IPS-20b (cell line): ENCODE data around the gene TAF12.
"Not testable (repeated sequence)": the region's sequence is repeated elsewhere in the genome, so short reads cannot be mapped to it uniquely, and the experiment has no call there.

ENCODE experiments used
- H3K27ac ChIP-seq: one replicate; pipeline ENCODE4 v1.5.1; 2013; ENCODE audit warnings: low read length
- H3K27me3 ChIP-seq: 2 replicates; pipeline ENCODE4 v1.6.1; 2013; ENCODE audit warnings: mild to moderate bottlenecking, low read length, inconsistent platforms; ENCODE audit not compliant: insufficient read depth
- H3K36me3 ChIP-seq: 2 replicates; pipeline ENCODE4 v1.6.1; 2013; ENCODE audit warnings: low read depth, mild to moderate bottlenecking, inconsistent platforms, low read length, moderate library complexity; ENCODE audit not compliant: insufficient read depth
- H3K4me1 ChIP-seq: 2 replicates; pipeline ENCODE4 v1.6.1; 2013; ENCODE audit warnings: mild to moderate bottlenecking, control low read depth, inconsistent platforms, low read length, moderate library complexity; ENCODE audit not compliant: insufficient read depth
- H3K4me3 ChIP-seq: 2 replicates; pipeline ENCODE4 v1.5.1; 2013; ENCODE audit warnings: mild to moderate bottlenecking, low read length, inconsistent platforms
- H3K9ac ChIP-seq: 2 replicates; pipeline ENCODE4 v1.6.1; 2013; ENCODE audit warnings: low read depth, mild to moderate bottlenecking, inconsistent platforms, low read length, moderate library complexity
- H3K9me3 ChIP-seq: 2 replicates; pipeline ENCODE4 v1.6.1; 2013; ENCODE audit warnings: mild to moderate bottlenecking, low read depth, low read length, inconsistent platforms; ENCODE audit not compliant: insufficient read depth

Gene TAF12

GRCh38 chr1:28640766-28641165 lies 2.1 kb downstream of the TAF12 start:
- Histone ChIP-seq H3K4me3 (no peak overlapping the region), H3K9me3 (no peaks in the 10 kb centered on the region), H3K9ac (no peak overlapping the region), H3K27ac (no peak overlapping the region), H3K27me3 (no peaks in the 10 kb centered on the region), H3K36me3 (no peaks in the 10 kb centered on the region), H3K4me1 (peaks cover 4% of the 10 kb centered on the region; the same call in 1 of the 2 replicates)

- Histone ChIP-seq H3K36me3 (no peaks in the 10 kb centered on the region), H3K27me3 (no peaks in the 10 kb centered on the region), H3K4me1 (no peaks in the 10 kb centered on the region), H3K27ac (no peak overlapping the region), H3K9me3 (no peaks in the 10 kb centered on the region), H3K4me3 (no peak overlapping the region), H3K9ac (no peak overlapping the region)
Observed at GRCh38 chr1:28632560-28632959, 10.3 kb downstream of the TAF12 start.

DNA sequence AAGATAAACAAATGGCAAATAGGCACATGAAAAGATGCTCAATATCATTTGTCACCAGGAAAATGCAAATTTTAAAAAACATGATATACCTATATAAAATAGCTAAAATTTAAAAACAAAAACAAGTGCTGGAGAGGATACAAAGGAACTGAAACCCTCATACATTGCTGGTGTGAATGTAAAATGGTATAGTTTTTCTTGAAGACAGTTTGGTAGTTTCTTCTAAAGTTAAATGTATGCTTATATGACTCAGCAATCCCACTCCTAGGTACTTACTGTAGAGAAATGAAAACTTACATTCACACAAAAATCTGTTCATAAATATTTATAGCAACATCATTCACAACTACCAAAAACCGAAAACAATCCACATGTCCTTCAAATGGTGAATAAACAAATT lies 11.2 kb downstream of the TAF12 start:
- no peak overlapping the region for H3K9ac ChIP-seq
- H3K27me3 ChIP-seq, result no peaks in the 10 kb centered on the region
- H3K36me3 ChIP-seq, result no peaks in the 10 kb centered on the region
- H3K27ac ChIP-seq, result no peak overlapping the region
- H3K9me3 ChIP-seq, result no peaks in the 10 kb centered on the region
- H3K4me3 ChIP-seq, result no peak overlapping the region
- H3K4me1 ChIP-seq, result no peaks in the 10 kb centered on the region

- H3K9me3 ChIP-seq, result no peaks in the 10 kb centered on the region
- no peak overlapping the region for H3K4me3 ChIP-seq
- H3K27ac ChIP-seq, result no peak overlapping the region
- H3K9ac ChIP-seq, result no peak overlapping the region
- no peaks in the 10 kb centered on the region for H3K27me3 ChIP-seq
- peaks cover 47% of the 10 kb centered on the region for H3K36me3 ChIP-seq
- H3K4me1 ChIP-seq, result no peaks in the 10 kb centered on the region
Observed at GRCh38 chr1:28613175-28613574, 29.7 kb downstream of the TAF12 start.

- H3K27me3 ChIP-seq, result no peaks in the 10 kb centered on the region
- no peak overlapping the region for H3K4me3 ChIP-seq
- H3K36me3 ChIP-seq, result peaks cover 56% of the 10 kb centered on the region
- no peaks in the 10 kb centered on the region for H3K9me3 ChIP-seq
- no peak overlapping the region for H3K9ac ChIP-seq
- no peak overlapping the region for H3K27ac ChIP-seq
- H3K4me1 ChIP-seq, result no peaks in the 10 kb centered on the region
Observed at GRCh38 chr1:28606771-28607170, 36.1 kb downstream of the TAF12 start.

GRCh38 chr1:28604962-28605361 lies 37.9 kb downstream of the TAF12 start:
- no peaks in the 10 kb centered on the region for H3K9me3 ChIP-seq
- no peaks in the 10 kb centered on the region for H3K4me1 ChIP-seq
- no peak overlapping the region for H3K9ac ChIP-seq
- no peak overlapping the region for H3K4me3 ChIP-seq
- H3K27ac ChIP-seq, result no peak overlapping the region
- peaks cover 51% of the 10 kb centered on the region for H3K36me3 ChIP-seq
- H3K27me3 ChIP-seq, result no peaks in the 10 kb centered on the region

DNA sequence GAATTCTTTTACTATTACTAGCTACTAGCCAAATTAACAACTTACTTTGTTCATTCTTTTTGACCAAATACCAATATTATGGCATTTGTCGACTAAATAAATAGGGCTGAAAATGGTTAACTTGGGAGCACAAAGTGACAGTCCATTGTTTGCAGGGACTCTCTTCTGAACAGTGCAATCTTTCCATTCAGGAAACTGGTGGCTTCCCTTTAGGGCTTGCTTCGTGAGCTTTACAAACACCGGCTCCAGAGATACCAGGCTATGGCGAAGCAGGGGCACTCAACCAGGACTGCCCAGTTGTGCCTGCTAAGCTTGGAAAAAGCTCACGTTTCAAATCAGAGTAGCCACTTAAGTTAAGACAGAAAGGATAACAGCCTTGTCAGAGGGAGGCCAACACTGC lies 38.5 kb downstream of the TAF12 start:
- Histone ChIP-seq H3K9ac (no peak overlapping the region), H3K9me3 (no peaks in the 10 kb centered on the region), H3K4me3 (no peak overlapping the region), H3K36me3 (peaks cover 47% of the 10 kb centered on the region), H3K4me1 (no peaks in the 10 kb centered on the region), H3K27ac (no peak overlapping the region), H3K27me3 (no peaks in the 10 kb centered on the region)

GRCh38 chr1:28602536-28603439 lies 40.1 kb downstream of the TAF12 start:
- H3K9ac ChIP-seq, result peak overlapping the region; percentile 40; the same call in 1 of the 2 replicates
- no peaks in the 10 kb centered on the region for H3K9me3 ChIP-seq
- H3K36me3 ChIP-seq, result peaks cover 47% of the 10 kb centered on the region
- 0 out of 2 replicates have a peak, but pooled peaks cover 2% of the 10 kb centered on the region for H3K4me1 ChIP-seq
- no peak overlapping the region for H3K27ac ChIP-seq
- H3K4me3 ChIP-seq, result no peak overlapping the region
- no peaks in the 10 kb centered on the region for H3K27me3 ChIP-seq

GRCh38 chr1:28601696-28602095 lies 41.2 kb downstream of the TAF12 start:
- Histone ChIP-seq H3K9ac (0 out of 2 replicates have a peak overlapping the region, but pooled peaks have one; percentile 40), H3K4me1 (0 out of 2 replicates have a peak, but pooled peaks cover 2% of the 10 kb centered on the region), H3K36me3 (peaks cover 44% of the 10 kb centered on the region), H3K27ac (no peak overlapping the region), H3K27me3 (no peaks in the 10 kb centered on the region), H3K4me3 (no peak overlapping the region), H3K9me3 (no peaks in the 10 kb centered on the region)

DNA sequence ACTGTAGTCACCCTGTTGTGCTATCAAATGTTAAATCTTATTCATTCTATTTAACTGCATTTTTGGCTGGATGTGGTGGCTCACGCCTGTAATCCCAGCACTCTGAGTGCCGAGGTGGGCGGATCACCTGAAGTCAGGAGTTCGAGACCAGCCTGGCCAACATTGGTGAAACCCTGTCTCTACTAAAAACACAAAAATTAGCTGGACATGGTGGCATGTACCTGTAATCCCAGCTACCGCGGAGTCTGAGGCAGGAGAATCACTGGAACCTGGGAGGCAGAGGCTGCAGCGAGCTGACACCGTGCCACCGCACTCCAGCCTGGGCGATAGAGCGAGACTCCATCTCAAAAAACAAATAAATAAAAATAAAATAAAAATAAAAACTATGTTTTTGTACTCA lies 46.6 kb downstream of the TAF12 start:
- H3K36me3 ChIP-seq, H3K9ac ChIP-seq, H3K27ac ChIP-seq, H3K9me3 ChIP-seq, H3K4me3 ChIP-seq: not testable (repeated sequence)
- peaks cover 20% of the 10 kb centered on the region for H3K4me1 ChIP-seq
- peaks cover 18% of the 10 kb centered on the region for H3K27me3 ChIP-seq

DNA sequence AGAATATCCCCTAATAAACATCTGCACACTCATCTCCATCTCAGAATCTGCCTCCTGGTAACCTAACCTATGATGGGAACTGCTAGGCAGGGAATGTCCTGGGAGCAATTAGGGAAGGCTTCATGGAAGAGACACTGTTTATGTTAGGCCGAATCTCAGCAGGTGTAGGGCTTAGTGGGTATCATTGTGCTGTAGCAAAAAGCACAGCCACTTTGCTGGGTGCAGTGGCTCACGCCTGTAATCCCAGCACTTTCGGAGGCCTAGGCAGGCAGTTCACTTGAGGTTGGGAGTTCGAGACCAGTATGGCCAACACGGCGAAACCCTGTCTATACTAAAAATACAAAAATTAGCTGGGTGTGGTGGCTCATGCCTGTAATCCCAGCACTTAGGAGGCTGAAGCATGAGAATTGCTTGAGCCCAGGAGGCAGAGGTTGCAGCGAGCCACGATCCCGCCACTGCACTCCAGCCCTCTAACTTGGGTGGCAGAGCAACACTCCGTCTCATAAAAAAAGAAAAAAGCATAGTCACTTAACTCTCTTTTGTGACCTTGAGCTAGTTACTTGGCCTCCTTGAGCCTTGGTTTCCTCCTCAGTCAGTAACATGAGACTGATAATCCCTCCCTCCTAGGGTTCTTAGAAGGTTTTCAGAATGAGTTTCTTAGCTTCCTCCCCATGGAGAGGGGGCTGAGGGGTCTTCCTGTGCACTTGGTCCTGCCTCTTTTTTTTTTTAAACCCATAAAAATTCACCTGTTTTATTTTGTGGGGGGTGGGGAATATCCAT lies 47.3 kb downstream of the TAF12 start:
- Histone ChIP-seq H3K36me3 (no peaks in the 10 kb centered on the region), H3K9ac (peak overlapping the region; percentile 57; the same call in 1 of the 2 replicates), H3K27me3 (peaks cover 19% of the 10 kb centered on the region), H3K4me1 (peaks cover 20% of the 10 kb centered on the region), H3K4me3 (0 out of 2 replicates have a peak overlapping the region, but pooled peaks have one; percentile 3), H3K27ac (no peak overlapping the region), H3K9me3 (no peaks in the 10 kb centered on the region)
